ENCODE results near the gene KDM5B. TPM values are rescaled to one million over a fixed set of nuclear protein-coding genes. Genes with fewer than 3 reads are reported as not detected.
"Not testable (repeated sequence)": the region's sequence is repeated elsewhere in the genome, so short reads cannot be mapped to it uniquely, and the experiment has no call there.

The KDM5B gene
- total RNA-seq, 1 donor, result 124 TPM

DNA sequence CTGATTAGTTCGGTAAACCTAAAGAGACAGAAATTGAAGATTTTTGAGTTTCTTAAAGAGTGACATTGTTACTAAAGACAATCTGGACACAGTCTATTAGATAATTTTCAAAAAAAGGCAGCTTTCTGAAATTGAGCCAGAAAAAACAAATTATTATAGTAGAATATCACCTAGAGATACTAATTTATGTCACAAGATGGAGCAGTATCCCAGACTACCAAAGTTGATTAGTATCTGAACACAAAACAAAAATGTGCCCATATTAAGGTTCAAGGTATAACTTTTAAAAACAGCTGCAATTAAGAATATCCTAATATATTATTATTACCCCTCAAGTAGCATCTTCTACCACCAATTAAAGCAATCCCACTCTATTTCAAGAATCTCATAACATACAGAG lies 57.5 kb downstream of the KDM5B start:
- H3K27me3 ChIP-seq (ENCODE audit: insufficient read depth, low read length), result no peaks in the 10 kb centered on the region
- H3K36me3 ChIP-seq (ENCODE audit: insufficient read depth, low read length), result peaks cover 80% of the 10 kb centered on the region
- TF ChIP-seq, protein P1, sequence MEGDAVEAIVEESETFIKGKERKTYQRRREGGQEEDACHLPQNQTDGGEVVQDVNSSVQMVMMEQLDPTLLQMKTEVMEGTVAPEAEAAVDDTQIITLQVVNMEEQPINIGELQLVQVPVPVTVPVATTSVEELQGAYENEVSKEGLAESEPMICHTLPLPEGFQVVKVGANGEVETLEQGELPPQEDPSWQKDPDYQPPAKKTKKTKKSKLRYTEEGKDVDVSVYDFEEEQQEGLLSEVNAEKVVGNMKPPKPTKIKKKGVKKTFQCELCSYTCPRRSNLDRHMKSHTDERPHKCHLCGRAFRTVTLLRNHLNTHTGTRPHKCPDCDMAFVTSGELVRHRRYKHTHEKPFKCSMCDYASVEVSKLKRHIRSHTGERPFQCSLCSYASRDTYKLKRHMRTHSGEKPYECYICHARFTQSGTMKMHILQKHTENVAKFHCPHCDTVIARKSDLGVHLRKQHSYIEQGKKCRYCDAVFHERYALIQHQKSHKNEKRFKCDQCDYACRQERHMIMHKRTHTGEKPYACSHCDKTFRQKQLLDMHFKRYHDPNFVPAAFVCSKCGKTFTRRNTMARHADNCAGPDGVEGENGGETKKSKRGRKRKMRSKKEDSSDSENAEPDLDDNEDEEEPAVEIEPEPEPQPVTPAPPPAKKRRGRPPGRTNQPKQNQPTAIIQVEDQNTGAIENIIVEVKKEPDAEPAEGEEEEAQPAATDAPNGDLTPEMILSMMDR (IDR thresholded peaks at IDR 0.05; ENCODE audit: extremely low read depth, low read depth, low read length), result no peak
- no peaks in the 10 kb centered on the region for H3K9me3 ChIP-seq (ENCODE audit: low read depth, low read length)
- H3K27ac ChIP-seq (ENCODE audit: low read depth, low read length), result no peak overlapping the region
- no peaks in the 10 kb centered on the region for H3K4me1 ChIP-seq (ENCODE audit: insufficient read depth, low read length)
- no peak for DNase-seq (ENCODE audit: insufficient read length, low spot score, missing footprints)
- no peaks in the 10 kb centered on the region for H3K79me2 ChIP-seq (ENCODE audit: insufficient read depth, low read length)
- H2AFZ ChIP-seq (ENCODE audit: low read length), result no peak overlapping the region
- H3K4me2 ChIP-seq (ENCODE audit: insufficient read depth, low read length), result no peak overlapping the region
- H3K4me3 ChIP-seq (ENCODE audit: insufficient read depth, low read length), result no peak overlapping the region
- no peaks in the 10 kb centered on the region for H4K20me1 ChIP-seq (ENCODE audit: insufficient read depth, low read length)

DNA sequence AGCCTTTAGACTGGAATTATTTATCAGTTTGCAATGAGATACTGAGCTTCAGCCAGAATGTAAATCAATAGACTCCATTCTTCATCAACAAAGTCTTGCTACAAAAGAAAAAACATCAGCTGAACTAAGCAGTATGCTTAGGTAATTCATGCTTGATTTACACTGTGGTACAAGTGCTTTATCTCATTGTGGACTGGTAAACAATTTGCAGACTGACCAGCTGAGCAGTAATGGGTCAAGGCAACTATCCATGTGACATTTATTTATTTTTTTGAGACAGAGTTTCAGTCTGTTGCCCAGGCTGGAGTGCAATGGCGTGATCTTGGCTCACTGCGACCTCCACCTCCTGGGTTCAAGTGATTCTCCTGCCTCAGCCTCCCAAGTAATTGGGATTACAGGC lies 58.2 kb downstream of the KDM5B start:
- peaks cover 80% of the 10 kb centered on the region for H3K36me3 ChIP-seq (ENCODE audit: insufficient read depth, low read length)
- H4K20me1 ChIP-seq (ENCODE audit: insufficient read depth, low read length), result no peaks in the 10 kb centered on the region
- H3K27me3 ChIP-seq (ENCODE audit: insufficient read depth, low read length), result no peaks in the 10 kb centered on the region
- no peaks in the 10 kb centered on the region for H3K79me2 ChIP-seq (ENCODE audit: insufficient read depth, low read length)
- TF ChIP-seq, protein P1 (IDR thresholded peaks at IDR 0.05; ENCODE audit: extremely low read depth, low read depth, low read length), result no peak
- DNase-seq (ENCODE audit: insufficient read length, low spot score, missing footprints), result no peak
- H3K4me3 ChIP-seq (ENCODE audit: insufficient read depth, low read length), result no peak overlapping the region
- H2AFZ ChIP-seq (ENCODE audit: low read length), result no peak overlapping the region
- H3K4me2 ChIP-seq (ENCODE audit: insufficient read depth, low read length), result no peak overlapping the region
- no peaks in the 10 kb centered on the region for H3K9me3 ChIP-seq (ENCODE audit: low read depth, low read length)
- no peak overlapping the region for H3K27ac ChIP-seq (ENCODE audit: low read depth, low read length)
- H3K4me1 ChIP-seq (ENCODE audit: insufficient read depth, low read length), result no peaks in the 10 kb centered on the region

GRCh38 chr1:202745323-202745888 lies 62.8 kb downstream of the KDM5B start:
- TF ChIP-seq, protein P1 (IDR thresholded peaks at IDR 0.05; ENCODE audit: extremely low read depth, low read depth, low read length), result no peak
- Histone ChIP-seq H3K27me3 (ENCODE audit: insufficient read depth, low read length) (no peaks in the 10 kb centered on the region), H3K36me3 (ENCODE audit: insufficient read depth, low read length) (peaks cover 76% of the 10 kb centered on the region), H3K79me2 (ENCODE audit: insufficient read depth, low read length) (no peaks in the 10 kb centered on the region), H3K27ac (ENCODE audit: low read depth, low read length) (no peak overlapping the region), H3K9me3 (ENCODE audit: low read depth, low read length) (no peaks in the 10 kb centered on the region), H3K4me1 (ENCODE audit: insufficient read depth, low read length) (no peaks in the 10 kb centered on the region), H3K4me3 (ENCODE audit: insufficient read depth, low read length) (no peak overlapping the region), H4K20me1 (ENCODE audit: insufficient read depth, low read length) (no peaks in the 10 kb centered on the region), H2AFZ (ENCODE audit: low read length) (no peak overlapping the region), H3K4me2 (ENCODE audit: insufficient read depth, low read length) (no peak overlapping the region)
- DNase-seq (ENCODE audit: insufficient read length, low spot score, missing footprints), result no peak

DNA sequence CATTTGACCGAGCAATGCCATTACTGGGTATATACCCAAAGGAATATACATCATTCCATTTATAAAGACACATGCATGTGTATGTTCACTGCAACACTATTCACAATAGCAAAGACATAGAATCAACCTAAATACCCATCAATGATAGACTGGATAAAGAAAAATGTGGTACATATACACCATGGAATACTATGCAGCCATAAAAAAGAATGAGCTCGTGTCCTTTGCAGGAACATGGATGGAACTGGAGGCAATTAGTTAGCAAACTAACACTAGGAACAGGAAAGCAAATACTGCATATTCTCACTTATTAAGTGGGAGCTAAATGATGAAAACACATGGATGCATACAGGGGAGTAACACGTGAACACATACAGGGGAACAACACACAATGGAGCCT lies 63.5 kb downstream of the KDM5B start:
- H3K36me3 ChIP-seq (ENCODE audit: insufficient read depth, low read length), result peaks cover 70% of the 10 kb centered on the region

More for the DNA sequence above, 63.5 kb downstream of the KDM5B start:
- H3K9me3 ChIP-seq (ENCODE audit: low read depth, low read length); H4K20me1 ChIP-seq (ENCODE audit: insufficient read depth, low read length); H2AFZ ChIP-seq (ENCODE audit: low read length); H3K4me1 ChIP-seq (ENCODE audit: insufficient read depth, low read length); H3K4me2 ChIP-seq (ENCODE audit: insufficient read depth, low read length); H3K79me2 ChIP-seq (ENCODE audit: insufficient read depth, low read length); DNase-seq (ENCODE audit: insufficient read length, low spot score, missing footprints); H3K27ac ChIP-seq (ENCODE audit: low read depth, low read length); H3K4me3 ChIP-seq (ENCODE audit: insufficient read depth, low read length); H3K27me3 ChIP-seq (ENCODE audit: insufficient read depth, low read length): not testable (repeated sequence)
